Right atrium auricular region (tissue), 2 donors: ENCODE results near the gene LSP1. TPM values are rescaled to one million over a fixed set of nuclear protein-coding genes. Genes with fewer than 3 reads are reported as not detected.
"Not testable (repeated sequence)": the region's sequence is repeated elsewhere in the genome, so short reads cannot be mapped to it uniquely, and the experiment has no call there.

Source experiments
- DNase-seq: peaks from one replicate; pipeline ENCODE4 v3.0.0-alpha.2; 2019; ENCODE audit warnings: low spot score
- H3K27ac ChIP-seq, 2 donors: fragments of 200-600 bp; sonication (generic); 1 replicate in 1 of 2; 2 replicates in 1 of 2; pipeline ENCODE4 v1.5.1; 2016 to 2019
- H3K27me3 ChIP-seq, 2 donors: fragments of 200-600 bp; sonication (generic); one replicate each; pipeline versions ENCODE4 v1.5.1 to v1.6.0; 2017 to 2019
- H3K36me3 ChIP-seq: fragments of 200-600 bp; sonication (generic); one replicate; pipeline ENCODE4 v1.5.1; 2016
- H3K4me1 ChIP-seq, 2 donors: fragments of 200-600 bp; sonication (generic); one replicate each; pipeline versions ENCODE4 v1.5.1 to v1.6.0; 2017 to 2019
- H3K4me3 ChIP-seq, 2 donors: fragments of 200-600 bp; sonication (generic); 1 replicate in 1 of 2; 2 replicates in 1 of 2; pipeline ENCODE4 v1.5.1; 2017 to 2019; ENCODE audit warnings: mild to moderate bottlenecking in 1 of 2, moderate library complexity in 1 of 2
- H3K9me3 ChIP-seq, 2 donors: fragments of 200-600 bp; sonication (generic); one replicate each; pipeline ENCODE4 v1.5.1; 2019
- CTCF ChIP-seq, 2 donors: fragments of 200-600 bp; sonication (generic); IDR thresholded peaks; one replicate each; pipeline ENCODE4 v1.5.1; 2019; ENCODE audit warnings: antibody characterized with exemption in 2 of 2
- total RNA-seq, 2 donors: library from RNA; depleted of rRNA; stranded (reverse); fragments of >200 nt; gene quantifications; one replicate each; pipeline ENCODE4 v1.1.0, GENCODE V29; 2016

The LSP1 gene
- total RNA-seq, 2 donors from 2014 or later = 7.9 to 12.1 TPM

GRCh38 chr11:1875093-1875850 lies 22.4 kb downstream of the LSP1 start:
- Histone ChIP-seq H3K4me3 (no peak overlapping the region), H3K9me3 (no peaks in the 10 kb centered on the region), H3K4me1 (peaks cover 0 to 59% of the 10 kb centered on the region in 2 donors), H3K27me3 (no peaks in the 10 kb centered on the region), H3K36me3 (no peaks in the 10 kb centered on the region), H3K27ac (peak overlapping the region; percentile 73 to 91)
- no peak for TF ChIP-seq CTCF (IDR thresholded peaks at IDR 0.05)
- no peak for DNase-seq

DNA sequence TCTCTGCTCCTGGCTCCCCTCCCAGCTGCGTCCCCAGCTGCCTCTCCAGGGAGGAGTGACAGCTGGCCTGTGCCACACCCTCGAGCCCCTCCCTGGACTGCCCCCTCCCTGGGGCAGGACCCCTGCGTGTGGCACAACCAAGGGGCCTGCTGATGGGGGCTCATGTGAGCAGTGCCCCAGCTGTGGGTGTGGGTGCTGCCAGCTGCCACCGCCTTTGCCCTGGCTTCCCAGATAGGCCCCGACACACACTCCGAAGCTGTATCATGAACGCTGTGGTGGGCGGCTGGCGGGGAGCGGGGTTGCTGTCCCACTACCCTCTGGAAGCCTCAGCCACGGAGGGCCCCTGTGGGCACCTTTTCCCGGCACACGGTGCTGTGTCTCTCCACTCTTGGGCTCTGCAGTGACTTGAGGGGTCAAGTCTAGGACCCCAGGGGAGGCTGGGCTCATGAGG lies 23.0 kb downstream of the LSP1 start:
- not testable (repeated sequence) for H3K36me3 ChIP-seq, H3K27me3 ChIP-seq, H3K9me3 ChIP-seq, DNase-seq
- H3K27ac ChIP-seq = peak overlapping the region; percentile 73 to 91
- peaks cover 0 to 65% of the 10 kb centered on the region in 2 donors for H3K4me1 ChIP-seq
- H3K4me3 ChIP-seq = peak overlapping the region in 1 of 2 donors; percentile 11

DNA sequence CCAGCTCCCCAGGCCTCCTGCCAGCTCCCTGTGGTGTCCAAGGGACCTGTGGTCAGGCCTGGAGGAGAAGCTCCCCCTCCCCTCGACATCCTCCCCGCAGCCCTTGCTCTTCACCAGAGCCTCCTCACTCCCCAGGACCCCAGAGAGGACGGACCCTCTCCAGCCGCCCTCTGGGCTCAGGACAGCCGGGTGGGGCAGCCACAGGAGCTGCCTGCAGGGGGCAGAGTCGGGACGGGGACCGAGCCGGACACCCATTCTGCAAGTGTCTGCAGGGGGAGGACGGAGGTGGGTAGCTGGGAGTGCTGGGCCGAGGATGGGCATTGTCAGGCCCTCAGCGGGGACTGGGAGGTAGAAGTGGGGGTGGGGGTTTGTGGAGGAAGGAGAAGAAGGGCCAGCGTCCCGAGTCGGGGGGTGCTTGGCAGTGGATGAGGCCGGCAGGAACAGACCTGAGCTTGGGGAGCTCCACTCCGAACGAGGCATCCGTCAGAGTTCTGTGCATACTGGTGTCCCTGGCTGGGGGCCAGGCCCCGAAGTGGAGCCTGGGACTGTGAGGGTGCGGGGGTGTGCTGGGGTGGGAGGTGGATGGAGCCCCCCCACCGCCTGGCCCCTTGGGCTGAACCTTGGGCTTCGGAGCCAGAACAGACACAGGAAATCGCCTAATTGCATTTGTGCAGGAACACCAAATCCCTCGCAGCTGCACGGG lies 23.6 kb downstream of the LSP1 start:
- Histone ChIP-seq H3K27me3 (no peaks in the 10 kb centered on the region), H3K4me1 (peaks cover 0 to 71% of the 10 kb centered on the region in 2 donors), H3K4me3 (peak overlapping the region in 1 of 2 donors; percentile 11), H3K27ac (peak overlapping the region; percentile 73 to 91), H3K9me3 (no peaks in the 10 kb centered on the region), H3K36me3 (no peaks in the 10 kb centered on the region)
- TF ChIP-seq CTCF (IDR thresholded peaks at IDR 0.05) = peak; percentile 26 to 69
- DNase-seq = no peak

DNA sequence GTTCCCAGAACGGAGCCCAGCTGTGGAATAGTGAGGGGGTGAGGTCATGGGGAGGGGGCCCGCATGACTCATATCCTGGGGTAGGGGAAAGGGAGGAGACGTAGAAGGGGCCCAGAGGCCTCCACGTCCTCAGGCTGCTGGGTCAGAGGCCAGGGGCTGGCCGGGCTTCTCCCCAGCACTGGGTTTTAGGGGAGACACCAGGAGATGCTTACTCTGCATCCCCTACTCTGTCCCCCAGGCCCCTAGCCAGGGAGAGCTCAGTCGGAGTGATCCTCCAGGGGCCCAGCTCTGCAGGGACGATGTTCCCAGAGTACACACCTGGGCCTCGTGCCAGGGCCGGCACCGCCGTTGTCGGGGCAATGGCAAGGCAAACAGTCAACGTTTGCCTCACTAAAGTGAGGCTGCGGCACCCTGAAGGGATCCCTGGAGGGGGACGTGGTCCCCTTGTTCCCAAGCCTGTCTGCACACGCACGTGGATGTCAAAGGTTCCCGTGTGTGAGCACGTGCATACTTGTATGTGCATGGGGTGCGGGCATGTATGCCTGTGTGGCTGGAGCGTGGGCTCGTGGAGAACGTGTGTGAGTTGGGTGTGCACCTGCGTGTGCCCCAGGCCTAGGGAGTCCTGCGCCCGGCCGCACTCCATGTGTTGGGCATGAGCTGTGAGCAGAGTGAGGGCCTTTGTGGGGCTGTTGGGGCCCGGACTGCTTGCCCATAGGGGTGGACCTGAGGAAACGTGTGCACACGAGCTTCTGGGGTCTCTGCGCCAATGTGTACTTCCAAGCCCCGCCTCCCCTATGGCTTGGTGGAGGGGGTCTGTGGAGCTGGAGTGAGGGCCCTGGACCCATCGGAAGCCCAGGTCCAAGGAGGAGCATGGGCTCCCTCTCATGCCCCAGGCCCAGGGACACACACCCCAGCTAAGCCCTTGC lies 24.6 kb downstream of the LSP1 start:
- no peak overlapping the region for H3K4me3 ChIP-seq
- H3K4me1 ChIP-seq = peaks cover 0 to 79% of the 10 kb centered on the region in 2 donors
- DNase-seq = no peak

GRCh38 chr11:1878137-1879031 lies 25.5 kb downstream of the LSP1 start:
- no peak for DNase-seq

More for the DNA sequence above, 24.6 kb downstream of the LSP1 start:
- no peak for TF ChIP-seq CTCF (IDR thresholded peaks at IDR 0.05)
- no peaks in the 10 kb centered on the region for H3K36me3 ChIP-seq
- H3K9me3 ChIP-seq = no peaks in the 10 kb centered on the region
- H3K27ac ChIP-seq = peak overlapping the region; percentile 91 to 95
- H3K27me3 ChIP-seq = no peaks in the 10 kb centered on the region

More at GRCh38 chr11:1878137-1879031, 25.5 kb downstream of the LSP1 start:
- Histone ChIP-seq H3K4me1 (peaks cover 0 to 77% of the 10 kb centered on the region in 2 donors), H3K4me3 (no peak overlapping the region), H3K36me3 (no peaks in the 10 kb centered on the region), H3K27me3 (no peaks in the 10 kb centered on the region), H3K9me3 (no peaks in the 10 kb centered on the region), H3K27ac (peak overlapping the region; percentile 91 to 95)
- no peak for TF ChIP-seq CTCF (IDR thresholded peaks at IDR 0.05)
